H1 (cell line): ENCODE results near the gene SEMA3B. TPM values are rescaled to one million over a fixed set of nuclear protein-coding genes. Genes with fewer than 3 reads are reported as not detected.
A peak's percentile ranks its signal among the peaks of the same experiment; 100 is the strongest.

Source experiments
- CTCF ChIA-PET: fragments of 300-600 bp; sonication (Branson Sonifier 250); formaldehyde crosslinking; loops from one replicate; lab custom pipeline; 2021; ENCODE audit not compliant: partially characterized antibody; lab: Charles Lee
- POLR2A ChIA-PET: fragments of 300-600 bp; sonication (Branson Sonifier 250); formaldehyde crosslinking; loops from one replicate; lab custom pipeline; 2021; ENCODE audit warnings: inconsistent platforms; ENCODE audit not compliant: partially characterized antibody; lab: Charles Lee
- DNase-seq, 2 experiments: peaks; one replicate each; pipeline versions ENCODE4 v3.0.0 to v3.0.0-alpha.2; 2010 to 2022; ENCODE audit warnings: low spot score in 2 of 2, low read depth in 1 of 2, mixed read lengths in 1 of 2
- FAIRE-seq: peaks from 2 replicates; lab custom pipeline; 2011; peaks lifted over from hg19 to GRCh38; lab: Jason Lieb, UNC
- H2AFZ ChIP-seq: 2 replicates; pipeline ENCODE4 v1.8.1; 2012; ENCODE audit warnings: low read length, inconsistent platforms
- H2AK5ac ChIP-seq: 2 replicates; pipeline ENCODE4 v1.6.1; 2013; ENCODE audit warnings: low read depth, low read length
- H2BK120ac ChIP-seq: replicated peaks from 2 replicates; pipeline ENCODE3; 2013; ENCODE audit warnings: low read depth, low read length, inconsistent platforms
- H2BK12ac ChIP-seq: 2 replicates; pipeline ENCODE4 v1.6.1; 2013; ENCODE audit warnings: low read depth, low read length
- H2BK15ac ChIP-seq: 2 replicates; pipeline ENCODE4 v1.6.1; 2013; ENCODE audit warnings: low read length
- H2BK20ac ChIP-seq: 2 replicates; pipeline ENCODE4 v1.6.1; 2013; ENCODE audit warnings: low read length
- H2BK5ac ChIP-seq: 2 replicates; pipeline ENCODE4 v1.6.1; 2013; ENCODE audit warnings: low read depth, low read length
- H3K14ac ChIP-seq: 2 replicates; pipeline ENCODE4 v1.6.1; 2013; ENCODE audit warnings: inconsistent platforms; ENCODE audit not compliant: insufficient read length
- H3K18ac ChIP-seq: 2 replicates; pipeline ENCODE4 v1.6.1; 2013; ENCODE audit warnings: low read length; ENCODE audit errors: extremely low read depth
- H3K23ac ChIP-seq: 2 replicates; pipeline ENCODE4 v1.6.1; 2013; ENCODE audit warnings: inconsistent platforms; ENCODE audit not compliant: insufficient read length
- H3K23me2 ChIP-seq: 2 replicates; pipeline ENCODE4 v1.6.1; 2013; ENCODE audit warnings: low read depth, low read length
- H3K27ac ChIP-seq: 2 replicates; pipeline ENCODE4 v1.6.1; 2011; ENCODE audit warnings: low read depth, low read length, inconsistent platforms
- H3K27me3 ChIP-seq, 4 experiments: replicated peaks in 1 of 4; 1 replicate in 1 of 4; 2 replicates in 3 of 4; pipeline versions ENCODE4 v1.6.1 to v1.8.1; 2011 to 2013; ENCODE audit warnings: low read length in 3 of 4, mild to moderate bottlenecking in 3 of 4, inconsistent platforms in 2 of 4, mixed read lengths in 2 of 4, moderate library complexity in 1 of 4; ENCODE audit not compliant: control insufficient read depth in 3 of 4, insufficient read depth in 3 of 4; ENCODE audit errors: extremely low read depth in 1 of 4
- H3K36me3 ChIP-seq, 4 experiments: 2 replicates each; pipeline versions ENCODE4 v1.6.1 to v1.8.1; 2011 to 2013; ENCODE audit warnings: mild to moderate bottlenecking in 4 of 4, low read length in 3 of 4, moderate library complexity in 2 of 4, control low read depth in 1 of 4, inconsistent platforms in 1 of 4; ENCODE audit not compliant: insufficient read depth in 4 of 4, control insufficient read depth in 2 of 4
- H3K4ac ChIP-seq: replicated peaks from 2 replicates; pipeline ENCODE3; 2013; ENCODE audit warnings: low read length, low read depth, mixed read lengths, inconsistent platforms; ENCODE audit not compliant: insufficient read length
- H3K4me1 ChIP-seq, 4 experiments: replicated peaks in 1 of 4; 1 replicate in 1 of 4; 2 replicates in 3 of 4; pipeline versions ENCODE4 v1.6.1 to v1.8.1; 2011 to 2013; ENCODE audit warnings: low read length in 3 of 4, inconsistent platforms in 2 of 4, mixed read lengths in 1 of 4; ENCODE audit not compliant: insufficient read depth in 4 of 4, control insufficient read depth in 3 of 4
- H3K4me2 ChIP-seq, 2 experiments: 2 replicates each; pipeline versions ENCODE4 v1.6.1 to v1.8.1; 2011 to 2013; ENCODE audit warnings: low read depth in 2 of 2, low read length in 2 of 2, control low read depth in 1 of 2, inconsistent platforms in 1 of 2, mild to moderate bottlenecking in 1 of 2; ENCODE audit not compliant: insufficient read depth in 1 of 2
- H3K4me3 ChIP-seq, 4 experiments: fragments of 200-600, 300-600 bp in 1 of 4; sonication (generic), shearing (Covaris generic), sonication (Bioruptor Twin) in 1 of 4; 2 replicates each; pipeline versions ENCODE4 v1.5.1 to v1.8.1; 2011 to 2016; ENCODE audit warnings: low read length in 4 of 4, low read depth in 3 of 4, control low read depth in 2 of 4, inconsistent platforms in 2 of 4, mild to moderate bottlenecking in 2 of 4, mixed read lengths in 1 of 4, moderate library complexity in 1 of 4; ENCODE audit not compliant: insufficient read depth in 2 of 4; ENCODE audit errors: extremely low read depth in 1 of 4
- H3K56ac ChIP-seq: replicated peaks from 2 replicates; pipeline ENCODE3; 2013; ENCODE audit warnings: low read depth, mild to moderate bottlenecking, mixed read lengths, low read length, inconsistent platforms; ENCODE audit not compliant: insufficient read length
- H3K79me1 ChIP-seq: 2 replicates; pipeline ENCODE4 v1.6.1; 2013; ENCODE audit warnings: low read depth, low read length, control low read depth
- H3K79me2 ChIP-seq, 2 experiments: 2 replicates each; pipeline versions ENCODE4 v1.6.1 to v1.8.1; 2012 to 2013; ENCODE audit warnings: low read length in 2 of 2, mild to moderate bottlenecking in 2 of 2, inconsistent platforms in 1 of 2; ENCODE audit not compliant: insufficient read depth in 2 of 2, control insufficient read depth in 1 of 2
- H3K9ac ChIP-seq, 4 experiments: replicated peaks in 1 of 4; 1 replicate in 1 of 4; 2 replicates in 3 of 4; pipeline versions ENCODE4 v1.6.1 to v1.8.1; 2011 to 2013; ENCODE audit warnings: low read depth in 3 of 4, low read length in 3 of 4, control low read depth in 2 of 4, mild to moderate bottlenecking in 2 of 4, moderate library complexity in 2 of 4, inconsistent platforms in 1 of 4; ENCODE audit errors: extremely low read depth in 1 of 4
- H3K9me3 ChIP-seq, 2 experiments: 2 replicates each; pipeline versions ENCODE4 v1.6.1 to v1.8.1; 2012 to 2013; ENCODE audit warnings: mild to moderate bottlenecking in 2 of 2, moderate library complexity in 2 of 2, control low read depth in 1 of 2, inconsistent platforms in 1 of 2, low read depth in 1 of 2, low read length in 1 of 2, mixed read lengths in 1 of 2; ENCODE audit not compliant: insufficient read depth in 2 of 2
- H4K20me1 ChIP-seq, 2 experiments: replicated peaks in 1 of 2; 2 replicates each; pipeline versions ENCODE3 to v1.8.1; 2011 to 2013; ENCODE audit warnings: inconsistent platforms in 2 of 2, low read length in 2 of 2, mild to moderate bottlenecking in 1 of 2; ENCODE audit not compliant: insufficient read depth in 2 of 2, control insufficient read depth in 1 of 2
- H4K5ac ChIP-seq: 2 replicates; pipeline ENCODE4 v1.6.1; 2013; ENCODE audit warnings: low read length, low read depth, mixed read lengths, inconsistent platforms; ENCODE audit not compliant: insufficient read length
- H4K8ac ChIP-seq: 2 replicates; pipeline ENCODE4 v1.8.0; 2013; ENCODE audit warnings: mild to moderate bottlenecking, moderate library complexity, low read length, inconsistent platforms; ENCODE audit not compliant: insufficient read depth; ENCODE audit errors: extremely low read depth
- H4K91ac ChIP-seq: replicated peaks from 2 replicates; pipeline ENCODE3; 2013; ENCODE audit warnings: low read length, mixed read lengths, inconsistent platforms; ENCODE audit not compliant: insufficient read length
- JUND ChIP-seq: IDR thresholded peaks from 2 replicates; pipeline ENCODE4 v1.6.1; 2011; ENCODE audit warnings: mild to moderate bottlenecking, improper control_type of control experiment, low read length
- SRF ChIP-seq: IDR thresholded peaks from 2 replicates; pipeline ENCODE4 v1.6.1; 2011; ENCODE audit warnings: mild to moderate bottlenecking, low read depth, low read length, moderate library complexity
- WGBS, 2 experiments: shearing (Covaris generic) in 1 of 2; methylation state at CpG; one replicate each; pipeline versions ENCODE4 v1.1.6 to v1.1.7; 2013 to 2015; ENCODE audit warnings: low lambda C conversion rate in 2 of 2, mixed read lengths in 2 of 2, inconsistent platforms in 1 of 2, low coverage in 1 of 2, missing lambda C conversion rate in 1 of 2; ENCODE audit not compliant: insufficient replicate concordance in 2 of 2, insufficient coverage in 1 of 2, insufficient read length in 1 of 2; ENCODE audit errors: extremely low coverage in 1 of 2, missing lambda C conversion rate in 1 of 2; 5-methylcytosine and 5-hydroxymethylcytosine counted together
- polyA plus RNA-seq, 7 experiments: library from polyadenylated mRNA; depleted of rRNA in 3 of 7; stranded (reverse) in 5 of 7; unstranded in 2 of 7; fragments of >200 nt in 5 of 7; fragments of 200-250 nt in 2 of 7; gene quantifications; 1 replicate in 5 of 7; 2 replicates in 1 of 7; 4 replicates in 1 of 7; pipeline versions ENCODE4 v1.2.1 to v1.2.3, GENCODE V29; 2011 to 2013; ENCODE audit warnings: missing spikeins in 2 of 7, mixed read lengths in 2 of 7
- total RNA-seq: library from RNA; stranded (reverse); fragmentation: NEBNext Ultra II Directional; extraction: Animal tissue kit (Norgen Biotek cat#: 25700); gene quantifications from 2 replicates; pipeline ENCODE4 v1.2.1, GENCODE V29; 2021

Gene SEMA3B
- total and polyA plus RNA-seq, 2 of the 8 experiments (the other 6 are each of a cell fraction or from before 2014, with no cell fraction given), result 3.0 to 4.7 TPM

- Histone ChIP-seq H3K56ac (no peak overlapping the region), H3K79me1 (peaks cover 20% of the 10 kb centered on the region), H3K27me3 (no peaks in the 10 kb centered on the region), H3K27ac (no peak overlapping the region), H3K9ac (peak overlapping the region in 1 of 4 experiments; percentile 10; a peak in 1 of 7 replicates), H2AFZ (no peak overlapping the region), H4K8ac (0 out of 2 replicates have a peak overlapping the region, but pooled peaks have one; percentile 54), H3K23ac (no peak overlapping the region), H3K36me3 (peaks cover 16 to 34% (median 28%) of the 10 kb centered on the region in 4 experiments), H2BK5ac (0 out of 2 replicates have a peak overlapping the region, but pooled peaks have one; percentile 71), H3K14ac (no peak overlapping the region), H3K18ac (no peak overlapping the region), H3K4me1 (peaks cover 0 to 12% (median 9%) of the 10 kb centered on the region in 4 experiments; a peak in 6 of 7 replicates), H2BK15ac (no peak overlapping the region), H4K91ac (no peak overlapping the region), H3K4me2 (no peak overlapping the region; a peak in 1 of 4 replicates), H2AK5ac (no peak overlapping the region), H2BK12ac (no peak overlapping the region), H3K79me2 (peaks cover 0 to 25% of the 10 kb centered on the region in 2 experiments; a peak in 3 of 4 replicates), H2BK120ac (no peak overlapping the region), H2BK20ac (no peak overlapping the region), H3K23me2 (peaks cover 7% of the 10 kb centered on the region), H3K4ac (no peak overlapping the region), H3K9me3 (peaks cover 0 to 4% of the 10 kb centered on the region in 2 experiments; a peak in 1 of 4 replicates), H3K4me3 (no peak overlapping the region; a peak in 1 of 8 replicates), H4K20me1 (peaks cover 19 to 35% of the 10 kb centered on the region in 2 experiments), H4K5ac (no peak overlapping the region)
- TF ChIP-seq JUND, result peak; percentile 35; the same call in 1 of the 2 replicates
- TF ChIP-seq SRF, result no peak
- DNase-seq (no peak), FAIRE-seq (no peak)
- ChIA-PET POLR2A (interaction anchor here (6.3 to 12.6 kb wide), 2 partner anchors 13 to 15 kb away, joined by 36 to 149 read pairs; partner anchors contain the start of genes HYAL1, HYAL3, NAA80 and TUSC2), CTCF (interaction anchor here (1.2 to 3.6 kb wide), 2 partner anchors 11 to 14 kb away, joined by 4 to 17 read pairs; partner anchors contain the start of genes HYAL1 and TUSC2)
- WGBS, 2 experiments, result 91% methylated on average over 9 of the region's 9 CpGs; no CpG with 5 or more reads in 1 of the 2 experiments
These were observed 47.8 kb downstream of the SEMA3B start for GRCh38 chr3:50316657-50317242.
